ENCODE data around the gene SIRT3.

Gene SIRT3

GRCh38 chr11:235997-236773 is at the start of gene SIRT3:
Gene SIRT3 (minus strand): TSS chr11:236342. CDS start chr11:236328, 14 bp downstream.
- peak; percentile 82 for DNase-seq

- peak; percentile 23 for DNase-seq
These were observed 49.7 kb upstream of the SIRT3 start for GRCh38 chr11:285894-286220.

GRCh38 chr11:285021-285893 is 49.1 kb upstream of the SIRT3 start:
- DNase-seq: peak; percentile 20

GRCh38 chr11:284105-285020 is 48.2 kb upstream of the SIRT3 start:
- DNase-seq: peak; percentile 35

GRCh38 chr11:283405-284104 is 47.4 kb upstream of the SIRT3 start:
- DNase-seq: peak; percentile 34

DNA sequence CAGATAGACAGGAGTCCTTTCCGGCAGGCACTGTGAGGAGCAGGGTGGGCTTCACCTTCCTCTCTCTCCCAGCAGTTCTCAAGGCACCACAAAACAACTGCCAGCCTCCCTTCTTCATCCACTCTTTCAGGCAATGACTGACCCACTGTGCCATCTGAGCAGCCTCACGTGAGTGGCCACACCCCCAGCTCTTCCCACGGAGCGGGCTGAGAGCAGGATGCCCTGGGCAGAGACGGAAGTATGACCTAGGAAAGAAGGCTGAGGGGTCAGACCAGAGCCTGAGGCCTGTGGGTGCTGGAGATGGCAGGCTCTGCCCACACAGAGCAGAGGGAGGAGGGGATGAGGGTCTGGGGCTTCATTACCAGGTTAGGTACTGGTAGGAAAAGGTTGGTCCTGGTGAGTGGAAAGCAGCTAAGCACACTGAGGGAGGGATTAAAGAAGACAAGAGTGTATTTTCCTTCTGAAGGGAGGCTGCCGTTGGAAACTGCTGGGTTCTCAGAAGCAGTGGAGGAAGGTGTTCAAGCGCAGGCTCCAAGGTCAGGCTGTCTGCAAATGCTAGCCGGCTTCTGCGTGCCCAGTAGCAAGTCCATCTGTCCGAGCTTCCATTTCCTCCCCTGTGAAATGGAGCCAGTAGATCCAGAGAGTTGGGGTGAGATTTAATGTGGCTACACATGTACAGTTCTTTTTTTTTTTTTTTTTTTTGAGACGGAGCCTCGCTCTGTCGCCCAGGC is 46.7 kb upstream of the SIRT3 start:
- DNase-seq: peak; percentile 37

DNA sequence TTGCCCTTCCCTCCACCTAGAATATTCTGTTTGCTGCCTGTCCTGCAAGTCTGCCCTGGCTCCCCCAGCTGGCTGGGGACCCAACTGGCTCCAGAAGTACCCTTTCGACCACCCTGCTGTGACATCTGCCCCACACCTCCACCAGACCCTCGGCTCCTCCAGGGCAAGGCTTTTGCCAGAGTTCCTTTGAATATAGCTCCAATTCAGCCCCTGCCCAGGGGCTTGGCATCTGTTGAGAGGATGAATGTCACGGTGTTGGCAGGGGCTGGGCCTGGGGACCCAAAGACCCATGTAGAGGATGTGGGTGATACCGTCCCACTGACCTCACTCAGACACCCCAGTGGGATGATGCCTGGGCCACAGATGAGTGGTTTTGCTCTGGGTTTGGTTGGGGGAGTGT is 46.0 kb upstream of the SIRT3 start:
- DNase-seq: no peak

DNA sequence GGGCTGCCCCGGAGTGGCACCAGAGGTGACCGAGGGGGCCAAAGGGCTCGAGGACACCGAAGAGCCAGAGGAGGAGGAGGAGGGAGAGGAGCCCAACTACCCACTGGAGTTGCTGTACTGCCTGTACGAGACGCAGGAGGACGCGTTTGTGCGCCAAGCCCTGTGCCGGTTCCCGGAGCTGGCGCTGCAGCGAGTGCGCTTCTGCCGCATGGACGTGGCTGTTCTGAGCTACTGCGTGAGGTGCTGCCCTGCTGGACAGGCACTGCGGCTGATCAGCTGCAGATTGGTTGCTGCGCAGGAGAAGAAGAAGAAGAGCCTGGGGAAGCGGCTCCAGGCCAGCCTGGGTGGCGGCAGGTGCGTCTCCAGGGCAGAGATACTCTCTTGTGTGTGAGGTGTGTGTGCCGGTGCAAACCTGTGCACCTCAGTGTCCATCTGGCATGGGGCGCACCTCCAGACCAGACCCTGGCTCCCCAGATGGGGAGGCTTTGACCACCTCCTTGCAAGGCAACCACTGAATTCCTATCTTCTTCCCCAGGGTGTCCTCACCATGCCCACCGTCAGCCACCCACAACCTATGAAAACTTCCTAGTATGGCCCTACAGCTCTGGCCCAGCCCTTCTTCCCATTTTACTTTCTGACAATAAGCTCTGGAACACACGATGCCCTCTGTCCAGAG is 45.5 kb upstream of the SIRT3 start:
- DNase-seq: peak; percentile 62

DNA sequence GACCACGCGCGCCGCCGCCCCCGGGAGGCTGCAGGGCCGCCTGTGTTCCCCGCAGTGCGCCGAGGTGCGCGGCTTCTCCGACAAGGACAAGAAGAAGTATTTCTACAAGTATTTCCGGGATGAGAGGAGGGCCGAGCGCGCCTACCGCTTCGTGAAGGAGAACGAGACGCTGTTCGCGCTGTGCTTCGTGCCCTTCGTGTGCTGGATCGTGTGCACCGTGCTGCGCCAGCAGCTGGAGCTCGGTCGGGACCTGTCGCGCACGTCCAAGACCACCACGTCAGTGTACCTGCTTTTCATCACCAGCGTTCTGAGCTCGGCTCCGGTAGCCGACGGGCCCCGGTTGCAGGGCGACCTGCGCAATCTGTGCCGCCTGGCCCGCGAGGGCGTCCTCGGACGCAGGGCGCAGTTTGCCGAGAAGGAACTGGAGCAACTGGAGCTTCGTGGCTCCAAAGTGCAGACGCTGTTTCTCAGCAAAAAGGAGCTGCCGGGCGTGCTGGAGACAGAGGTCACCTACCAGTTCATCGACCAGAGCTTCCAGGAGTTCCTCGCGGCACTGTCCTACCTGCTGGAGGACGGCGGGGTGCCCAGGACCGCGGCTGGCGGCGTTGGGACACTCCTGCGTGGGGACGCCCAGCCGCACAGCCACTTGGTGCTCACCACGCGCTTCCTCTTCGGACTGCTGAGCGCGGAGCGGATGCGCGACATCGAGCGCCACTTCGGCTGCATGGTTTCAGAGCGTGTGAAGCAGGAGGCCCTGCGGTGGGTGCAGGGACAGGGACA is 44.8 kb upstream of the SIRT3 start:
- peak; percentile 56 for DNase-seq

- DNase-seq: peak; percentile 61
These were observed 44.0 kb upstream of the SIRT3 start for GRCh38 chr11:279966-280705.

GRCh38 chr11:279040-279965 is 43.2 kb upstream of the SIRT3 start:
- peak; percentile 32 for DNase-seq

GRCh38 chr11:278001-278951 is 42.1 kb upstream of the SIRT3 start, which contains the start of gene NLRP6:
Gene NLRP6 (plus strand): TSS chr11:278407. CDS start chr11:278570, 163 bp downstream.
- DNase-seq: peak; percentile 39

GRCh38 chr11:276219-276618 is 40.1 kb upstream of the SIRT3 start:
- no peak for DNase-seq

GRCh38 chr11:272931-273198 is 36.7 kb upstream of the SIRT3 start:
- peak; percentile 17 for DNase-seq

GRCh38 chr11:272195-272930 is 36.2 kb upstream of the SIRT3 start:
- DNase-seq: peak; percentile 21

DNA sequence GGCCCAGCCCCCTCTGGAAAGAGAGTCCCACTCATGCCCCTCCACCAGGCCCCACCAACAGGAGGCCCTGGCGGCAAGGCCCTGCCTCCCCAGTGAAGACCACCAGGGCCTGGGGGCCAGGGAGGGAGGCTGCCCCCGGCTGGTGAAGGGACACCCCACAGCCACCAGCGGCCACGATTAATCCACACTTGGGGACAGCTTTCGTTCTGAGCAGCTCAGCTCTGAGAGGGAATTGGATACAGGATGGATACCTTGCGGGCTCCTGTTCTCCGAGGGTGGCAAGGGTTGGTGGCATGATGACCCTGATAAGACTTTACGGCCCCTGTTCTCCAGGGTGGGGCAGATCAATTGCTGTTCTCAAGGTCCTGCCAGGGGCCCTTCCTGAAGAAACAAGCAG is 35.2 kb upstream of the SIRT3 start:
- no peak for DNase-seq
